ENCODE results near the gene YIF1B. TPM values are rescaled to one million over a fixed set of nuclear protein-coding genes. Genes with fewer than 3 reads are reported as not detected.

The YIF1B gene
- total and polyA plus RNA-seq, 9 donors = 8.5 to 37.2 (median 21.8) TPM

GRCh38 chr19:38326591-38326990, 10.8 kb upstream of the YIF1B start:
- Histone ChIP-seq H3K27ac (no peak overlapping the region), H3K36me3 (no peaks in the 10 kb centered on the region), H3K27me3 (no peaks in the 10 kb centered on the region), H3K9me3 (no peaks in the 10 kb centered on the region), H3K4me3 (no peak overlapping the region), H3K4me1 (ENCODE audit: insufficient read depth) (peaks cover 9% of the 10 kb centered on the region)
- intact Hi-C loops (cut with DNase I) = loop anchor here in 1 of 4 donors (10.0 kb wide), 1 partner anchor 182 kb away; no protein-coding TSS in a partner anchor
- 93 to 94% (median 93%) methylated on average over 22 of the region's 22 CpGs for WGBS, 3 donors
- no peak for TF ChIP-seq CTCF (IDR thresholded peaks at IDR 0.05)
- no peak for TF ChIP-seq POLR2A (IDR thresholded peaks at IDR 0.05)
- no peak for TF ChIP-seq EP300 (IDR thresholded peaks at IDR 0.05)
- DNase-seq = no peak

- DNase-seq = no peak
- Histone ChIP-seq H3K36me3 (no peaks in the 10 kb centered on the region), H3K4me3 (no peak overlapping the region), H3K9me3 (no peaks in the 10 kb centered on the region), H3K27me3 (no peaks in the 10 kb centered on the region), H3K27ac (no peak overlapping the region), H3K4me1 (ENCODE audit: insufficient read depth) (peaks cover 11% of the 10 kb centered on the region)
- 92 to 95% (median 95%) methylated on average over 4 of the region's 4 CpGs for WGBS, 3 donors
- intact Hi-C loops (cut with DNase I) = loop anchor here in 2 of 4 donors (5.0 to 10.0 kb wide), 2 partner anchors 72 to 180 kb away; no protein-coding TSS in a partner anchor
- TF ChIP-seq CTCF (IDR thresholded peaks at IDR 0.05) = no peak
- TF ChIP-seq EP300 (IDR thresholded peaks at IDR 0.05) = no peak
- no peak for TF ChIP-seq POLR2A (IDR thresholded peaks at IDR 0.05)
Measured at GRCh38 chr19:38324431-38324830, 8.7 kb upstream of the YIF1B start.

- TF ChIP-seq CTCF (IDR thresholded peaks at IDR 0.05) (no peak), POLR2A (IDR thresholded peaks at IDR 0.05) (no peak), EP300 (IDR thresholded peaks at IDR 0.05) (no peak)
- no peak for DNase-seq
- intact Hi-C loops (cut with DNase I) = loop anchor here in 2 of 4 donors (5.0 to 10.0 kb wide), 2 partner anchors 71 to 178 kb away; no protein-coding TSS in a partner anchor
- 39 to 56% (median 54%) methylated on average over 7 of the region's 7 CpGs for WGBS, 3 donors
- Histone ChIP-seq H3K36me3 (no peaks in the 10 kb centered on the region), H3K27me3 (no peaks in the 10 kb centered on the region), H3K4me1 (ENCODE audit: insufficient read depth) (peaks cover 13% of the 10 kb centered on the region), H3K27ac (no peak overlapping the region), H3K9me3 (no peaks in the 10 kb centered on the region), H3K4me3 (no peak overlapping the region)
Measured at GRCh38 chr19:38323291-38323690, 7.5 kb upstream of the YIF1B start.

GRCh38 chr19:38321646-38322196, 6.0 kb upstream of the YIF1B start:
- TF ChIP-seq EP300 (IDR thresholded peaks at IDR 0.05) = peak; percentile 60
- TF ChIP-seq CTCF (IDR thresholded peaks at IDR 0.05) = peak in 1 of 3 donors; percentile 15
- TF ChIP-seq POLR2A (IDR thresholded peaks at IDR 0.05) = peak; percentile 42
- H3K36me3 ChIP-seq = no peaks in the 10 kb centered on the region
- H3K27ac ChIP-seq = peak overlapping the region in 1 of 2 donors; percentile 75
- H3K4me3 ChIP-seq = peak overlapping the region; percentile 54
- 3 to 8% (median 5%) methylated on average over 11 of the region's 11 CpGs for WGBS, 3 donors
- H3K27me3 ChIP-seq = no peaks in the 10 kb centered on the region
- H3K4me1 ChIP-seq (ENCODE audit: insufficient read depth) = peaks cover 13% of the 10 kb centered on the region
- DNase-seq = peak; percentile 90 to 95 (median 92)
- intact Hi-C loops (cut with DNase I) = loop anchor here in 2 of 4 donors (5.0 to 10.0 kb wide), 2 partner anchors 69 to 177 kb away; no protein-coding TSS in a partner anchor
- H3K9me3 ChIP-seq = no peaks in the 10 kb centered on the region
